ENCODE measurements around the gene SFMBT2.
"Not testable (repeated sequence)": the region's sequence is repeated elsewhere in the genome, so short reads cannot be mapped to it uniquely, and the experiment has no call there.

The SFMBT2 gene

DNA sequence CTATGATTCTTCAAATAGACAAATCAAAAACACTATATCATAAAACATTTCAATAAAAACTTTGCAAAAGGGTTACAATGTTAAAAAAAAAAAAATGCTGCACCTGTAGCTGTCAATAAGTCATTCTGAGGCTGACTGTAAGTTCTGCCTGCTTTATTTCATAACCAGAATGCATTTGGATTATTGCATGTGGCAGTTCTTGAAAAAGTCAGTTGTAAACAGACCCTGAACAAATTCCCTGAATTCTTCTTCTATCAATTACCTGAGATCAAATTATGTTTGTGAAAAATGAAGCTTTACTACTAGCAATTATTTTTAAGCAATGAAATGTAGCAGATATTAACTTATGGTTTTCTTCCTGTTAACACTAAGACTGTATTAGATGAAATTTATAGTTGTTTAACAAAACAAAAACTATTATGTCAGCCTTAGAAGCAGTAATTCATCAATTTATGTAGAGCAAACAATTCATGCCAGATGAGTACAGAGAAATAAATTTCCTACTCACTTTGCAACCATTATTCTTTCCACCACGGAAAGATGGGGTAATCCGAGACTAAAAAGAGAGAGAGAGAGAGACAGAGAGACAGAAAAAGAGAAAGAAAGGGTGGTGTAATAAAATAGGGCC, 107.8 kb downstream of the SFMBT2 start:
- H3K9ac ChIP-seq (ENCODE audit: low read depth in 1 of 2, low read length in 2 of 2) = no peak overlapping the region
- H3K27ac ChIP-seq (ENCODE audit: low read depth, low read length) = no peak overlapping the region
- H3K4me1 ChIP-seq (ENCODE audit: control insufficient read depth in 1 of 2, insufficient read depth in 2 of 2, low read length in 2 of 2) = peaks cover 0 to 4% of the 10 kb centered on the region in 2 donors
- no peaks in the 10 kb centered on the region for H3K27me3 ChIP-seq (ENCODE audit: control insufficient read depth in 1 of 2, insufficient read depth in 2 of 2, low read length in 2 of 2)
- no peak overlapping the region for H3K4me3 ChIP-seq (ENCODE audit: low read depth in 1 of 2, low read length in 2 of 2)
- peaks cover 0 to 3% of the 10 kb centered on the region in 2 donors for H3K36me3 ChIP-seq (ENCODE audit: control insufficient read depth in 1 of 2, insufficient read depth in 2 of 2, low read length in 2 of 2)
- peaks cover 0 to 3% of the 10 kb centered on the region in 2 donors for H3K9me3 ChIP-seq (ENCODE audit: control insufficient read depth in 1 of 2, low read length in 2 of 2)

DNA sequence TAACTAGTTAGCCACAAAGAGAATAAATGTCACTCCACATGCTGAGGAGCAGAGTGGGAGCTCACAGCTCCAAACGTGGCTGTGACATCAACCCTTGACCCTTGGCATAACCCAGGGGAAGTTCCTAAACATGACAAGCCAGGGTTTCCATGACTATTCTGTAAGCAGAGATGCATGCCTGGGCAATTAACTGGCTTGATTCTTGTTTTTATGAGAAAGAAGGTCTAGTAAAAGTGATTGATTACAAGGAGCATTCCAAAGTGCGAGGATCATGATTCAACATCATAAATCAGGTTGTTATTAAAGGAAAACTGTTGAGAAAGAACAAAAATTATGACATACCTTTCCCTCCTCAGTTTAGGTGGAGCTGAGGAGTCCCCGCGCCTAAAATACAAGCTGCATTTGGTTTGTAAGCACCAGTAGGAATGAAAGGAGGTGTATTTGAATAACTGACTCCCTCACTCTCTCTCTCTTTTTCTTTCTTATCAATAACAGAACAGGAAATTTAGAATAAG, 108.4 kb downstream of the SFMBT2 start:
- H3K9ac ChIP-seq (ENCODE audit: low read depth in 1 of 2, low read length in 2 of 2) = no peak overlapping the region
- no peak overlapping the region for H3K4me3 ChIP-seq (ENCODE audit: low read depth in 1 of 2, low read length in 2 of 2)
- H3K4me1 ChIP-seq (ENCODE audit: control insufficient read depth in 1 of 2, insufficient read depth in 2 of 2, low read length in 2 of 2) = peaks cover 0 to 4% of the 10 kb centered on the region in 2 donors
- peaks cover 0 to 3% of the 10 kb centered on the region in 2 donors for H3K36me3 ChIP-seq (ENCODE audit: control insufficient read depth in 1 of 2, insufficient read depth in 2 of 2, low read length in 2 of 2)
- H3K9me3 ChIP-seq (ENCODE audit: control insufficient read depth in 1 of 2, low read length in 2 of 2) = peaks cover 0 to 3% of the 10 kb centered on the region in 2 donors
- H3K27me3 ChIP-seq (ENCODE audit: control insufficient read depth in 1 of 2, insufficient read depth in 2 of 2, low read length in 2 of 2) = no peaks in the 10 kb centered on the region
- no peak overlapping the region for H3K27ac ChIP-seq (ENCODE audit: low read depth, low read length)

DNA sequence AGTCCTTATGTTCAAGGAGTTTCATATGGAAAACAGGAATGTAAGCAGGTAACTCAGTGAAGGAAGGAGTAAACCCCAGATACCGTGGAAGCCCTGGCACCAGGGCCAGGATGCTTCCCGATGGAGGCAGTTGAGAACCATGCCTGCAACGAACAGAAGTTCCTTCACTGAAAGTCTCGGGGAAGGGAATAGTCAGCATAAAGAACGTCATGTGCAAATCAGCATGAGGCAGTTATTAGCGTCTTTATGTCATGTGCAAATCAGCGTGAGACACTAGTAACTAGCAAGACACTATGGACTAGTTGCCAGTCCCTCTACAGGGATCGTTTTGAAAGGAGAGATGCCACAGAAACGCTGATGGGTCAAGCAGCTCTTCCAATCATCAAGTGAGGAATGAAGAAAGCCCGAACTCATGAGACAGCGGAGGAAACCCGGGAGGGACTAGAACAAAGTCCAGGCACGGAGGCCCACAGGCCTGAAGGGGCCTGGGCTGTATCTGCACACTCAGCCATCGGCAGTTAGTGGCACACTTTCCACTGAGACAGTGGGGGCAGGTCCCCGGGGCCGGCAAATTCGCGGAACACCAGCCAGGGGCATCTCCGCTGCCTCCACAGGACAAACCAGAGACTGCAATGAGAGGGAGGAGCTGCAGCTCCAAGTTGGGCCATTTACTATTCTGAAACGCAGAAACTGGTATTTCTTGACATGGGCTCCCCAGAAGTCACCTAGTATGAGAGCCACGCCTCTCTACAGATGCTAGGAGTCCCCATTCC, 109.6 kb downstream of the SFMBT2 start:
- H3K9me3 ChIP-seq (ENCODE audit: control insufficient read depth in 1 of 2, low read length in 2 of 2) = peaks cover 0 to 3% of the 10 kb centered on the region in 2 donors
- no peak overlapping the region for H3K27ac ChIP-seq (ENCODE audit: low read depth, low read length)
- peaks cover 0 to 4% of the 10 kb centered on the region in 2 donors for H3K4me1 ChIP-seq (ENCODE audit: control insufficient read depth in 1 of 2, insufficient read depth in 2 of 2, low read length in 2 of 2)
- no peaks in the 10 kb centered on the region for H3K27me3 ChIP-seq (ENCODE audit: control insufficient read depth in 1 of 2, insufficient read depth in 2 of 2, low read length in 2 of 2)
- no peak overlapping the region for H3K4me3 ChIP-seq (ENCODE audit: low read depth in 1 of 2, low read length in 2 of 2)
- no peak overlapping the region for H3K9ac ChIP-seq (ENCODE audit: low read depth in 1 of 2, low read length in 2 of 2)
- H3K36me3 ChIP-seq (ENCODE audit: control insufficient read depth in 1 of 2, insufficient read depth in 2 of 2, low read length in 2 of 2) = peaks cover 0 to 3% of the 10 kb centered on the region in 2 donors

GRCh38 chr10:7300384-7300971, 110.4 kb downstream of the SFMBT2 start:
- Histone ChIP-seq H3K4me1 (ENCODE audit: control insufficient read depth in 1 of 2, insufficient read depth in 2 of 2, low read length in 2 of 2) (peaks cover 0 to 4% of the 10 kb centered on the region in 2 donors), H3K4me3 (ENCODE audit: low read depth in 1 of 2, low read length in 2 of 2) (no peak overlapping the region), H3K27ac (ENCODE audit: low read depth, low read length) (no peak overlapping the region), H3K9ac (ENCODE audit: low read depth in 1 of 2, low read length in 2 of 2) (no peak overlapping the region), H3K27me3 (ENCODE audit: control insufficient read depth in 1 of 2, insufficient read depth in 2 of 2, low read length in 2 of 2) (no peaks in the 10 kb centered on the region), H3K36me3 (ENCODE audit: control insufficient read depth in 1 of 2, insufficient read depth in 2 of 2, low read length in 2 of 2) (peaks cover 0 to 3% of the 10 kb centered on the region in 2 donors), H3K9me3 (ENCODE audit: control insufficient read depth in 1 of 2, low read length in 2 of 2) (peaks cover 0 to 3% of the 10 kb centered on the region in 2 donors)

GRCh38 chr10:7299601-7300325, 111.1 kb downstream of the SFMBT2 start:
- H3K4me1 ChIP-seq (ENCODE audit: control insufficient read depth in 1 of 2, insufficient read depth in 2 of 2, low read length in 2 of 2); H3K27ac ChIP-seq (ENCODE audit: low read depth, low read length): not testable (repeated sequence)

DNA sequence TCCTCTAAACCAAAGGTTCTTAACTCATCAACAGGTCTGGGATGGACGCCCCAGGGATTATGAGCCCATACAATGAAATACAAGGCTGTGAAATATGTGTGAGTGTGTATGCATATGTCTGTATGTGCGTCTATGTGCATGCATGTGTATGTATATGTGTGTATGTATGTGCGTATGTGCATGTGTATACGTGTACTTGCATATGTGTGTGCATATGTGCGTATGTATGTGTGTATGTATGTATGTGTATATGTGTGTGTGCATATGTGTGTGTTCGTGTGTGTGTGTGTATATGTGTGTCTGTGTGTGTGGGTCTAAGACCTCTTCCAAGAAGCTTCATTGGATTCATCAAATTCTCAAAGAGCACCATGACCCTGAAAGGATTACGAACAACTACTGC, 112.3 kb downstream of the SFMBT2 start:
- Histone ChIP-seq H3K9ac (ENCODE audit: low read depth in 1 of 2, low read length in 2 of 2) (no peak overlapping the region), H3K4me1 (ENCODE audit: control insufficient read depth in 1 of 2, insufficient read depth in 2 of 2, low read length in 2 of 2) (peaks cover 0 to 4% of the 10 kb centered on the region in 2 donors), H3K27ac (ENCODE audit: low read depth, low read length) (no peak overlapping the region), H3K4me3 (ENCODE audit: low read depth in 1 of 2, low read length in 2 of 2) (no peak overlapping the region), H3K36me3 (ENCODE audit: control insufficient read depth in 1 of 2, insufficient read depth in 2 of 2, low read length in 2 of 2) (peaks cover 0 to 3% of the 10 kb centered on the region in 2 donors), H3K9me3 (ENCODE audit: control insufficient read depth in 1 of 2, low read length in 2 of 2) (peaks cover 0 to 3% of the 10 kb centered on the region in 2 donors), H3K27me3 (ENCODE audit: control insufficient read depth in 1 of 2, insufficient read depth in 2 of 2, low read length in 2 of 2) (no peaks in the 10 kb centered on the region)

More at GRCh38 chr10:7299601-7300325, 111.1 kb downstream of the SFMBT2 start:
- H3K9me3 ChIP-seq (ENCODE audit: control insufficient read depth in 1 of 2, low read length in 2 of 2); H3K27me3 ChIP-seq (ENCODE audit: control insufficient read depth in 1 of 2, insufficient read depth in 2 of 2, low read length in 2 of 2); H3K36me3 ChIP-seq (ENCODE audit: control insufficient read depth in 1 of 2, insufficient read depth in 2 of 2, low read length in 2 of 2); H3K9ac ChIP-seq (ENCODE audit: low read depth in 1 of 2, low read length in 2 of 2); H3K4me3 ChIP-seq (ENCODE audit: low read depth in 1 of 2, low read length in 2 of 2): not testable (repeated sequence)

DNA sequence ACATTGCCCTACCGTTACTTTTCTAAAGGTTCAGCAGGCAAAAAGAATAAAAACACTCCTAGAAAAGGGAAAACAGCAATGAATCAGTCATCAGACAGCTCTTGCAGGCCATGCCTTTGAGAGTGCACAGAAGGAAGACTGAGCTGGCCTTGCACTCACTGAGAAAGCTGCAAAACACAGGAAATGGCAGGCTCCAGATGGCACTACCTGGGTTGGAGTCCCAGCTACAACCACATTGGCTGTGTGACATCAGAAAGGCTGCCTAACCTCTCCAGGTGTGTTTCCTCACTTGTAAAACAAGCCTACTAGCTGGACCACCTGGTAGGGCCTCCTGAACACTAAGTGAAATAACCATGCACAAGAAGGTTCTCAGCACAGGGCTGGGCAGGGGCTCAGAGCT, 113.7 kb downstream of the SFMBT2 start:
- H3K27me3 ChIP-seq (ENCODE audit: control insufficient read depth in 1 of 2, insufficient read depth in 2 of 2, low read length in 2 of 2) = no peaks in the 10 kb centered on the region
- peaks cover 0 to 3% of the 10 kb centered on the region in 2 donors for H3K36me3 ChIP-seq (ENCODE audit: control insufficient read depth in 1 of 2, insufficient read depth in 2 of 2, low read length in 2 of 2)
- H3K4me1 ChIP-seq (ENCODE audit: control insufficient read depth in 1 of 2, insufficient read depth in 2 of 2, low read length in 2 of 2) = peaks cover 0 to 4% of the 10 kb centered on the region in 2 donors
- H3K27ac ChIP-seq (ENCODE audit: low read depth, low read length) = no peak overlapping the region
- H3K9ac ChIP-seq (ENCODE audit: low read depth in 1 of 2, low read length in 2 of 2) = no peak overlapping the region
- H3K4me3 ChIP-seq (ENCODE audit: low read depth in 1 of 2, low read length in 2 of 2) = no peak overlapping the region
- peaks cover 0 to 3% of the 10 kb centered on the region in 2 donors for H3K9me3 ChIP-seq (ENCODE audit: control insufficient read depth in 1 of 2, low read length in 2 of 2)

- H3K27me3 ChIP-seq (ENCODE audit: control insufficient read depth in 1 of 2, insufficient read depth in 2 of 2, low read length in 2 of 2) = no peaks in the 10 kb centered on the region
- H3K27ac ChIP-seq (ENCODE audit: low read depth, low read length) = no peak overlapping the region
- H3K4me1 ChIP-seq (ENCODE audit: control insufficient read depth in 1 of 2, insufficient read depth in 2 of 2, low read length in 2 of 2) = peaks cover 0 to 4% of the 10 kb centered on the region in 2 donors
- H3K4me3 ChIP-seq (ENCODE audit: low read depth in 1 of 2, low read length in 2 of 2) = no peak overlapping the region
- H3K36me3 ChIP-seq (ENCODE audit: control insufficient read depth in 1 of 2, insufficient read depth in 2 of 2, low read length in 2 of 2) = peaks cover 0 to 3% of the 10 kb centered on the region in 2 donors
- H3K9ac ChIP-seq (ENCODE audit: low read depth in 1 of 2, low read length in 2 of 2) = no peak overlapping the region
- H3K9me3 ChIP-seq (ENCODE audit: control insufficient read depth in 1 of 2, low read length in 2 of 2) = peaks cover 0 to 3% of the 10 kb centered on the region in 2 donors
These were observed 114.2 kb downstream of the SFMBT2 start for GRCh38 chr10:7296648-7297047.

GRCh38 chr10:7296076-7296475, 114.8 kb downstream of the SFMBT2 start:
- peaks cover 0 to 4% of the 10 kb centered on the region in 2 donors for H3K4me1 ChIP-seq (ENCODE audit: control insufficient read depth in 1 of 2, insufficient read depth in 2 of 2, low read length in 2 of 2)
- peaks cover 0 to 3% of the 10 kb centered on the region in 2 donors for H3K36me3 ChIP-seq (ENCODE audit: control insufficient read depth in 1 of 2, insufficient read depth in 2 of 2, low read length in 2 of 2)
- H3K27me3 ChIP-seq (ENCODE audit: control insufficient read depth in 1 of 2, insufficient read depth in 2 of 2, low read length in 2 of 2) = no peaks in the 10 kb centered on the region
- H3K27ac ChIP-seq (ENCODE audit: low read depth, low read length) = no peak overlapping the region
- no peak overlapping the region for H3K9ac ChIP-seq (ENCODE audit: low read depth in 1 of 2, low read length in 2 of 2)
- no peak overlapping the region for H3K4me3 ChIP-seq (ENCODE audit: low read depth in 1 of 2, low read length in 2 of 2)
- peaks cover 0 to 3% of the 10 kb centered on the region in 2 donors for H3K9me3 ChIP-seq (ENCODE audit: control insufficient read depth in 1 of 2, low read length in 2 of 2)
